Breast epithelium (tissue), 4 donors: ENCODE measurements around the gene ATXN10. TPM values are rescaled to one million over a fixed set of nuclear protein-coding genes. Genes with fewer than 3 reads are reported as not detected.
A peak's percentile ranks its signal among the peaks of the same experiment; 100 is the strongest.

Experiments
- DNase-seq, 2 donors: peaks; one replicate each; pipeline ENCODE4 v3.0.0-alpha.2; 2019; ENCODE audit warnings: low spot score in 2 of 2
- H3K27ac ChIP-seq, 2 donors: fragments of 200-600 bp; sonication (generic) in 1 of 2; one replicate each; pipeline ENCODE4 v1.5.1; 2016 to 2019; ENCODE audit warnings: mild to moderate bottlenecking in 1 of 2
- H3K27me3 ChIP-seq, 2 donors: fragments of 200-600 bp; sonication (generic) in 1 of 2; one replicate each; pipeline versions ENCODE4 v1.5.1 to v1.6.0; 2017 to 2019; ENCODE audit warnings: control low read depth in 1 of 2, mild to moderate bottlenecking in 1 of 2
- H3K36me3 ChIP-seq: fragments of 200-600 bp; one replicate; pipeline ENCODE4 v1.5.1; 2019
- H3K4me1 ChIP-seq, 2 donors: fragments of 200-600 bp; sonication (generic); one replicate each; pipeline ENCODE4 v1.5.1; 2016 to 2019; ENCODE audit warnings: control low read depth in 1 of 2
- H3K4me3 ChIP-seq, 3 donors: fragments of 200-600 bp; sonication (generic); 1 replicate in 2 of 3; 2 replicates in 1 of 3; pipeline ENCODE4 v1.5.1; 2016 to 2019; ENCODE audit warnings: mild to moderate bottlenecking in 3 of 3, moderate library complexity in 2 of 3
- H3K9me3 ChIP-seq, 2 donors: fragments of 200-600 bp; sonication (generic) in 1 of 2; one replicate each; pipeline ENCODE4 v1.5.1; 2016 to 2019; ENCODE audit warnings: control low read depth in 1 of 2
- POLR2A ChIP-seq: fragments of 450-650 bp; IDR thresholded peaks from one replicate; pipeline ENCODE4 v1.6.1; 2016; ENCODE audit warnings: antibody characterized with exemption, mild to moderate bottlenecking, moderate library complexity
- POLR2AphosphoS5 ChIP-seq, 3 donors: sonication (generic); formaldehyde crosslinking; IDR thresholded peaks; one replicate each; pipeline ENCODE4 v1.6.1; 2017; ENCODE audit warnings: antibody characterized with exemption in 3 of 3
- intact Hi-C: fragments of 100-400 bp; cut with DNase I; formaldehyde crosslinking; loops from one replicate; pipeline ENCODE4 v1.15.1; 2023; ENCODE audit warnings: low total_unique reads
- total RNA-seq, 3 donors: library from RNA; depleted of rRNA; stranded (reverse); fragments of >200 nt; gene quantifications; one replicate each; pipeline ENCODE4 v1.1.0, GENCODE V29; 2016
- TF ChIP-seq, protein P1 (sequence below), 3 donors: fragments of 450-650 bp; IDR thresholded peaks; one replicate each; pipeline ENCODE4 v1.5.1; 2016 to 2017; ENCODE audit warnings: antibody characterized with exemption in 3 of 3, mild to moderate bottlenecking in 3 of 3, moderate library complexity in 3 of 3

The ATXN10 gene
- total RNA-seq, 3 donors from 2014 or later: 78.6 to 145 (median 138) TPM

DNA sequence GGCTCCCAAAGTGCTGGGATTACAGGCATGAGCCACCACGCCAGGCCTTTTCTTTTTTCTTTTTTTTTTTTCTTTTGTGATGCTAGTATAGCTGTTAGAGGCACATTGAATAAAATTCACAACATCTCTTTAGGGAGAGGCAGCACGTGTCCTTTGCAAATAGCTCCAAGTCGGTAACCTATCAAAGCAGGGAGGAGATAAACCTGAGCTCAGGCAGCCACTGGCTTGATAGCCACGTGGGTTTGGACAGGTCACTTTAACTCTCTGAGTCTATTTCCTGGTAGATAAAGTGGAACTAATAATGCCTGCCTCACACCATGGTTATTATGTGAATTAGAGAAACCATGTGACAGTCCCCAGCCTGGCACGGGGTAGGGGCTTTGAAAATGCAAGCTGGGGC, 43.1 kb upstream of the ATXN10 start:
- H3K27ac ChIP-seq: no peak overlapping the region
- no peaks in the 10 kb centered on the region for H3K9me3 ChIP-seq
- H3K27me3 ChIP-seq: no peaks in the 10 kb centered on the region
- no peak for TF ChIP-seq POLR2A
- TF ChIP-seq, protein P1, sequence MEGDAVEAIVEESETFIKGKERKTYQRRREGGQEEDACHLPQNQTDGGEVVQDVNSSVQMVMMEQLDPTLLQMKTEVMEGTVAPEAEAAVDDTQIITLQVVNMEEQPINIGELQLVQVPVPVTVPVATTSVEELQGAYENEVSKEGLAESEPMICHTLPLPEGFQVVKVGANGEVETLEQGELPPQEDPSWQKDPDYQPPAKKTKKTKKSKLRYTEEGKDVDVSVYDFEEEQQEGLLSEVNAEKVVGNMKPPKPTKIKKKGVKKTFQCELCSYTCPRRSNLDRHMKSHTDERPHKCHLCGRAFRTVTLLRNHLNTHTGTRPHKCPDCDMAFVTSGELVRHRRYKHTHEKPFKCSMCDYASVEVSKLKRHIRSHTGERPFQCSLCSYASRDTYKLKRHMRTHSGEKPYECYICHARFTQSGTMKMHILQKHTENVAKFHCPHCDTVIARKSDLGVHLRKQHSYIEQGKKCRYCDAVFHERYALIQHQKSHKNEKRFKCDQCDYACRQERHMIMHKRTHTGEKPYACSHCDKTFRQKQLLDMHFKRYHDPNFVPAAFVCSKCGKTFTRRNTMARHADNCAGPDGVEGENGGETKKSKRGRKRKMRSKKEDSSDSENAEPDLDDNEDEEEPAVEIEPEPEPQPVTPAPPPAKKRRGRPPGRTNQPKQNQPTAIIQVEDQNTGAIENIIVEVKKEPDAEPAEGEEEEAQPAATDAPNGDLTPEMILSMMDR (IDR thresholded peaks at IDR 0.05): no peak
- TF ChIP-seq POLR2AphosphoS5 (IDR thresholded peaks at IDR 0.05): no peak
- DNase-seq: no peak
- no peaks in the 10 kb centered on the region for H3K4me1 ChIP-seq
- H3K4me3 ChIP-seq: no peak overlapping the region
- H3K36me3 ChIP-seq: no peaks in the 10 kb centered on the region
- intact Hi-C loops: no loop called here

GRCh38 chr22:45629469-45630089, 42.1 kb upstream of the ATXN10 start:
- no peak for TF ChIP-seq POLR2A
- no peak for TF ChIP-seq POLR2AphosphoS5 (IDR thresholded peaks at IDR 0.05)
- TF ChIP-seq, protein P1 (IDR thresholded peaks at IDR 0.05): no peak
- Histone ChIP-seq H3K4me1 (no peaks in the 10 kb centered on the region), H3K36me3 (no peaks in the 10 kb centered on the region), H3K4me3 (no peak overlapping the region), H3K27me3 (no peaks in the 10 kb centered on the region), H3K9me3 (no peaks in the 10 kb centered on the region), H3K27ac (no peak overlapping the region)
- no peak for DNase-seq
- intact Hi-C loops: no loop called here

- intact Hi-C loops: no loop called here
- Histone ChIP-seq H3K27me3 (no peaks in the 10 kb centered on the region), H3K4me3 (no peak overlapping the region), H3K4me1 (no peaks in the 10 kb centered on the region), H3K9me3 (no peaks in the 10 kb centered on the region), H3K36me3 (no peaks in the 10 kb centered on the region), H3K27ac (no peak overlapping the region)
- DNase-seq: no peak
- TF ChIP-seq POLR2AphosphoS5 (IDR thresholded peaks at IDR 0.05) (no peak), POLR2A (no peak)
- TF ChIP-seq, protein P1 (IDR thresholded peaks at IDR 0.05): no peak
These were observed 41.2 kb upstream of the ATXN10 start for GRCh38 chr22:45630436-45630835.

DNA sequence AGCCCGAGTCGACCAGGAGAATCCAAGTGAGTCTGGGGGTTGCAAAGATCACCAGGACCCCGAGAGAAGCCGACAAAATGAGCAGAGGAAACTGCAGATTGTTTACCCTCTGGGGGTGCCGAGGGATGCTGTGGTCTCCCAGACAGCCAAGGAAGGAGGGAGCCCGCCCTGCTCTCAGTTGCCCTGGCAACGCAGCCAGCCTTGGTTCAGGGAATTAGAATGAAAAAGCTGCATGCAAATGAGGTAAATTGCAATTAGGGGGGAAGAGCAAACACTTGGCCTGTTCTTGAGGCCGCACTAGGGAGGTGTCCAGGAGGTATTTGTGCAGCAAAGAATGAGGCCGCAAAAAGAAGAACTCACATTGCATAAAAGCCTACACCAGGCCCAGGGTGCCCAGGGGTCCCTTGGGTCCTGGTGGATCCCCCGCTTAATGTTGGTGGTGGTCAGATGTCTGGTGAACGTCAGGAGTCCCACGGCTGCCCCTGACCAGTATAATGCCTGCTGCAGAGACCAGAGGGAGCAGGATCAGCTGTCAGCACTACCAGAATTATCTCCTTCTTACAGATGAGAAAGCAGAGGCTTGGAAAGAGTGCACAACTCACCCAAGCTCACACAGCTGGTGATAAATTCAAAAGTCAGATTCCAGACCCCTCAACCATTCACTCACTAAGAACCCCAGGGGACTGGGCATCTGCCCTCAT, 40.3 kb upstream of the ATXN10 start:
- TF ChIP-seq POLR2A (no peak), POLR2AphosphoS5 (IDR thresholded peaks at IDR 0.05) (no peak)
- TF ChIP-seq, protein P1 (IDR thresholded peaks at IDR 0.05): no peak
- H3K36me3 ChIP-seq: no peaks in the 10 kb centered on the region
- no peaks in the 10 kb centered on the region for H3K9me3 ChIP-seq
- no peaks in the 10 kb centered on the region for H3K4me1 ChIP-seq
- no peaks in the 10 kb centered on the region for H3K27me3 ChIP-seq
- H3K27ac ChIP-seq: no peak overlapping the region
- intact Hi-C loops: no loop called here
- DNase-seq: no peak
- H3K4me3 ChIP-seq: no peak overlapping the region

- Histone ChIP-seq H3K36me3 (no peaks in the 10 kb centered on the region), H3K27me3 (no peaks in the 10 kb centered on the region), H3K4me3 (no peak overlapping the region), H3K4me1 (no peaks in the 10 kb centered on the region), H3K27ac (no peak overlapping the region), H3K9me3 (no peaks in the 10 kb centered on the region)
- intact Hi-C loops: no loop called here
- DNase-seq: peak in 1 of 2 donors; percentile 12
- TF ChIP-seq POLR2AphosphoS5 (IDR thresholded peaks at IDR 0.05) (no peak), POLR2A (no peak)
- TF ChIP-seq, protein P1 (IDR thresholded peaks at IDR 0.05): no peak
These were observed 39.8 kb upstream of the ATXN10 start for GRCh38 chr22:45631841-45632238.
